Measurements from ENCODE around the gene RBP3. TPM values are rescaled to one million over a fixed set of nuclear protein-coding genes. Genes with fewer than 3 reads are reported as not detected.

RBP3 gene
- total RNA-seq, 1 experiment from 2014 or later = not detected

DNA sequence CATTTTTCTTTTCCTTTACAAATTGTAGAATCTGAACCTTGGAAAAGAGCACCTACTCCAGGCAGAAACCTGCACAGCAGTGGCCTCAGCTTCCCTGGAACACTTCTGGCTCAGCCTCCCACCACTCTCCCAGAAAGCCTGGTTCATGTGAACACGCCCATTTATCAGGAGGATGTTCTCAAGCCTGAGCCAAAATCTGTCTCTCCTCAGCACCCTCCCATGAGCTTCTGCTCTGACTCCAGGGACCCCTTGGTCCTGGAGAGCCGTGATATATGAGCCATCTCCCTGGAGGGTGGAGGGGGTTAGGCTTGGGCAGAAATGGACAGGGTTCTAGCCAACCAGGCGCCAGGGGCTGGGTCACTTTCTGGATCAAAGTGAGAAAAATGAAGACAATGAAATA is 15.8 kb upstream of the RBP3 start:
- DNase-seq (ENCODE audit: low read depth) = no peak
- in situ Hi-C loops (cut with HindIII; ENCODE audit: low pct_unique_long_range_greater_than_20kb, low sequenced_read_pairs) = no loop called here

DNA sequence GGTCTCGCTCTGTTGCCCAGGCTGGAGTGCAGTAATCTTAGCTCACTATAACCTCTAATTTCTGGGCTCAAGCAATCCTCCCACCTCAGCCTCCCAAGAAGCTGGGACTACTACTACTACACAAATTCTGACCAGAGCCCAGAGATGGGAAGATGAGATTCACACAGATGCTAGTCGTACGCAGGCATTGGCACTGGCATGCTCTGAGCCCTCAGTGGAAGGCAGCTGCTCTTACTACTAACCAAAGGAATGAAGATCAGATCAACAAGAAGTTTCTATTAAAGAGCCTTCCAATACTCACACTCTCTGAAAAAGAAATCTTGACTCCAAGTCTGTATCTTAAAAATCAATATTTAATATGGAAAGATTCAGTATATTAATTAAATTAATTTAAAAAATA is 15.2 kb upstream of the RBP3 start:
- no peak for DNase-seq (ENCODE audit: low read depth)
- in situ Hi-C loops (cut with HindIII; ENCODE audit: low pct_unique_long_range_greater_than_20kb, low sequenced_read_pairs) = no loop called here

DNA sequence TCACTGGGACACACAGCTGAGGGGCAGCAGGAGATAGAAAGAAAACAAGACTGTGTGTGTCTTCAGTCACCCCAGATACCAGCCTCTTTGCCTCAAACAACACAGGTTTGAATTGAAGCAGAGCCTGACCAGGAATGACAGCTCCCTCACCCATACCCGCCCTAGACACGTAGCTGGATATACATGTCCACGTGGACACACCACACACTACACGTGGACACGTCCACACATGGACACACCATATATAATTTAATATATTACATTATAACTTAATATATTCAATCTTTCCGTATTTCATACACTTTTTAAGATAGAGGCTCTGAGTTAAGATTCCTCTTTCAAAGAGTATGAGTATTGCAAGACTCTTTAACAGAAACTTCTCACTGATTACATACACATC is 14.6 kb upstream of the RBP3 start:
- in situ Hi-C loops (cut with HindIII; ENCODE audit: low pct_unique_long_range_greater_than_20kb, low sequenced_read_pairs) = no loop called here
- no peak for DNase-seq (ENCODE audit: low read depth)

DNA sequence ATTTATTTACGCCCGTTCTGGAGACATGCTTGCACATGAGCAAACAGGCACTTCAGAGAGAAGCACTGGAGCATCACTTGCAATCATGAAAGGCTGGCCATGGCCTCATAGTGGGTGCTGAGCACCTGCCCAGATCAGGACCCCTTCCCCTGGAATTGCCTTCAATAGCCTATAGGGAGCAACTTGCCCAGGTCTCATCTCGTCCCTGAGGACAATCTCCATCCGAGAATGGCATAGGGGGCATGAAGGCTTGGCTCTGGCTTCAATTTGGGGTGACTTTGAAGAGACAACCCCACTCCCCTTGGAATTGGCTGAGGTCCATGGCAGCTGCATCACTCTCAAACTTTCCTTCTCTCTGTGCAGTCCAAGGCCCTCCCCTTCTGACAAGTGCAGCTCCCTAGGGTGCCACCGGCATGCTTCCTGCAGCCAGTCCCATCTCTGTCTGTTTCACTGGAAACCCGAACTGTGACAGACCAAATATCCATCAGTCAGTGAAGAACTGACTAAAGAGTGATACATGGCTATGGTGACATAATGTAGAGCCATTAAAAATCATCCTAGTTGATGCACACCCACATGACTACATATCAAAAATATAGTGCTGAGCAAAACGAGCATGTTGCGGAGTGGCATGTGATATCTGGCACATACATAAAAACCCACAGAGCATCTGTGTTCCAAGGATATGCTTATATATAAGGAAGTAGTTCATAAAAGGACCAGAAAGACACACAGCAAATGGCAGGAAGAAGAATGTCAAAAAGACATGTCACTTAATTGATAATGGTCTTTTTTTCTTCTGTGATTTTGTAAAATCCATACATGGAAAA is 13.5 kb upstream of the RBP3 start:
- DNase-seq (ENCODE audit: low read depth) = no peak
- in situ Hi-C loops (cut with HindIII; ENCODE audit: low pct_unique_long_range_greater_than_20kb, low sequenced_read_pairs) = no loop called here

DNA sequence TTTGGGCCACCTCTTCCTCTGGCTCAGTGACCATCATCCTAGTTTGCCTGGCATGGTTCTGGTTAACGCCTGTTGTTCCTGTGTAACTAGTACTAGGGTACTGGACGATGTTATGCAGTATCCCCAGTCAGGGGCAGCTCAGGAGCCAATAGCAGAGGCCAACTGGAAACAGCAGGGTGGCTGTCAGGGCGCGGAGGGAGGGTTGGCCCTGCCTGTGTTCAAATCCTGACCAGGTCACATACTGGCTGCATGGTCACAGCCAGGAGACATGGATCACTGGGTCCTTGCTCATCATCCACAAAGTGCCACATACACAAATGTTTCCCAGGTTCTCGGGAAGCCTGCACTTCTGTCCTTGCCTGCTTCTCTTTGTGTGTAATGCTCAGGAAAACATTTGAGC is 12.3 kb upstream of the RBP3 start:
- DNase-seq (ENCODE audit: low read depth) = no peak
- in situ Hi-C loops (cut with HindIII; ENCODE audit: low pct_unique_long_range_greater_than_20kb, low sequenced_read_pairs) = no loop called here

DNA sequence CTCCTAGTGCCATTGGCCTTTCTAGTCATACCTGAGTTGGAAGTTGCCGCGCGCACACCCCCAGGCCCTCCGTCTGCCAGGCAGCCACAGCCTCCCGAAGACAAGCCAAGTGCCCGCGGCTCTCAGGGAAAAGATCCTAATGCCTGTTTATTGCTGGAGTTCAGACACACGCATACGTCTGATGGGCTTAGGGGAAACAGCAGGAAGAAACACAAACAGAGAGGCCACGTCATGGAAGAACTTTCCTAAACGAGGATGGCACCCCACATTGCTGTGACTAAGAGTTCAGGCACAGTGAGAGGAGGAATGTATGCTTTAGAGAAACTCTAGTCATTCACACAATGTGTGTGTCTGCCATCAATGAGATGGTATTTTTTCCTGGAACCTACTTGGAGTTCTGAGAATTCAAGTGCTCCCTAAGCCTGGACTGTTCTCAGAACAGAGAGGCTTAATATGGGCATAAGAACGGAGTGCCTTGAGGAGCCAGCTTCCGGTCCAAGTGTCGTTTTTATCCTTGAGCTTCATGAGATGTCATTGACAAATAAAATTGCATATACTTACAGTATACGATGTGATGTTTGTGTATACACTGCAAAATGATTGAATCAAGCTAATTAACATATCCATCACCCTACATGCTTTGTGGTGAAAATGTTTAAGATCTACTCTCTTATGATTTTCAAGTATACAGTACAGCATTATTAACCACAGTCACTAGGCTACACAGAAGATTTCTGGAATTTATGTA is 11.6 kb upstream of the RBP3 start:
- no peak for DNase-seq (ENCODE audit: low read depth)
- in situ Hi-C loops (cut with HindIII; ENCODE audit: low pct_unique_long_range_greater_than_20kb, low sequenced_read_pairs) = no loop called here

DNA sequence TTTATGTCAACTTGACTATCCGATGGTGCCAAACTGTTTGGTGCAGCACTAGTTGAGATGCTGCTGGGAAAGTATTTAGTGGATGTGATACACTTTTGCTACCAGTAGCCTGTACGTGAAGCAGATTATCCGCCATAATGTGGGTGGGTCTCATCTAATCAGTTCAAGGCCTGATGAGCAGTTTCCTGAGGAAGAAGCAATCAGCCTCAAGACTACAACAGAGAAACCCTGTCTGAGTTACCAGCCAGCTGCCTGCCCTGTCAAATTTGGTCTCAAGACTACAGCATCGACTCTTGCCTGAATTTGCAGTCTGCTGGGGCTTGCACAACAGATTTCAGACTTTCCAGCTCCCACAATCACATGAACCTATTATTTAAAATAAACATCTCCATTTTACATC is 10.9 kb upstream of the RBP3 start:
- in situ Hi-C loops (cut with HindIII; ENCODE audit: low pct_unique_long_range_greater_than_20kb, low sequenced_read_pairs) = no loop called here
- no peak for DNase-seq (ENCODE audit: low read depth)

DNA sequence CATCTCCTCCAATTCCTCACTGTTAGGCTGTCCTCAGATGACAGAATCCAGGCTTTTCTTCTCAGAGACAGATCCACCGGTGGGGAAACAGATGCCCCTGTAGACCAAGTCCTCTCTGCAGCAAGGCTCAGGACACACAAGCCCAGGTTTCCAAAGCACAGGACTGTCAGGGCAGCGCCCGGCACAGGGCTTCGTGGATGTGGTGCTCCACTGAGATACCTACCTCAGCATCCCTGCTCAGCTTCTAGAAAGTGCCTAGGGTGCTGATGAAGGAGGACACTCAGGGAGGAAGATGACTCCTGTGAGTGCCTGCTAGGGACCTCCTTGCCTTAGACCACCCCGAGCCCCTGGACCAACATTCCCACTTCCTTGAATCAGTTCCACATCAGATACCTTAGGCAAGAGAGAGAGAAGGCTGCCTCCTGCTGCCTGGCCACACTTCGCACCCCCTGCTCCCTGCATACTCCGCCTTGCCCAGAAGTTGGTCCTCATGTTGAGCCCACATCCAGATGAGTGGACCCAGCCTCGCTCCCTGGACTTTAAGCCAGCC is 8.9 kb upstream of the RBP3 start:
- DNase-seq (ENCODE audit: low read depth) = no peak
- in situ Hi-C loops (cut with HindIII; ENCODE audit: low pct_unique_long_range_greater_than_20kb, low sequenced_read_pairs) = no loop called here

DNA sequence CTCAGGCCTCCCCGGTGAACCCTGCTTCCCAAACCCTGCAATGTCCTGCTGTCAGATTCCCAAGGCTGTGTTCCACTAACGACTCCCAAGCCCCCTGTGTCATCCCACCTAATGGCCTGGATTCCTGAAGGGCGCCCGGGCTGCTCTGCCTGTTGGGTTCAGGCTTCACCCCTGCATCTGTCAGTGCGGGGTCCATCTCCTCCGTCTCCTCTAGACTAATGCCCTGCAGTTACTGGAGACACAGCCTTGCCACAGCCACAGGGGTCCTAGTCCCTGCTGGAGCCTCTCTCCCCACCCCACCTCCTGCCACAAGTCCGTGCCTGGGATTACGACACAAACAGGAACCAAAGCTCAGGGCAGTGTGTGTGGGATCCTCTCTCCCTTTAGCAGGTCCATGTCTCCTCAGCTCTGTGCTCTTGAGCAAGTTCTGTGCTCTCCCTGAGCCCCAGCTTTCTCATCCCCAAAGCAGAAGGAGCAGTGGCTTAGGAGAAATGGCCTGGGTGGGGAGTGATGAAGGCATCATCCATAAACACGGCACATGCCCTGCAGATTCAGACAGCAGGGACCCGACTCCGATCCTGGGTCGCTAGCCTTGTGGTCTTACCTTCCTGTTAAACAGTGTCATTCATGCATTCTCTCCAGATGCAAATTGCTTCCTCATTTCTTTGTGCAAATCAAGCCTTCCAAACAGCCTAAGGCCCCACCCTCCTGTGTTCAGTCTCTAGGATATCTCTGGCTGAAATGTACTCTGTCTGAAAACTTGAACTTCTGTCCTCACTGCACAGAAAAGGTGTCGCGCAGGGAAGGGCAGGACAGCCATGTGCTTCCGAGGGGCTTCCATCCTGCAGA is 8.2 kb upstream of the RBP3 start:
- no peak for DNase-seq (ENCODE audit: low read depth)
- in situ Hi-C loops (cut with HindIII; ENCODE audit: low pct_unique_long_range_greater_than_20kb, low sequenced_read_pairs) = no loop called here

DNA sequence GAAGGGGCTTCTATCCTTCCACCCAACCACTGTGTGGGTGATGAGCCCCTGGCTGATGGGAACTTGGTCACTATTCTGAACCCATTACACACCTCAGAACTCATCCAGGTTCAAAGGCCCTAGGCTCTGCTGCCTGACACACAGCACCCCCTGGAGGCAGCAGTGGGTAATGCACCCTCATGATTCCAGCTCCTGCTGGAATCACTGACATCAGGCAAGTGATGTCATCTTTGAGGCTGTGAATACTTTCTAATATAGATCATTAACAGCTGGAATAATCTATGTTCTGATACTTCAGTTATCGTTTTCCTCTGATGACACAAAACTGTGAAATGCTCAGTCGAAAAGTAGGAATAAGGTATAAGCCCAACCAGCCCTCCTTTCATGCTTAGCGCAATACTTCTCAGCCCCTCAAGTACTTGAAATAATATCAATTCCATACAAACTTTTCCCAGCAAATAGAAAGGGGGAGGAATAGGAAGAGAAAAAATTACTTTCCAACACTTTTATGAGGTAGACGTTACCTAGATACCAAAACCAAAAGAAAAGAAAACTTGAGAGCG is 7.5 kb upstream of the RBP3 start:
- peak; percentile 30 for DNase-seq (ENCODE audit: low read depth)
- in situ Hi-C loops (cut with HindIII; ENCODE audit: low pct_unique_long_range_greater_than_20kb, low sequenced_read_pairs) = no loop called here

DNA sequence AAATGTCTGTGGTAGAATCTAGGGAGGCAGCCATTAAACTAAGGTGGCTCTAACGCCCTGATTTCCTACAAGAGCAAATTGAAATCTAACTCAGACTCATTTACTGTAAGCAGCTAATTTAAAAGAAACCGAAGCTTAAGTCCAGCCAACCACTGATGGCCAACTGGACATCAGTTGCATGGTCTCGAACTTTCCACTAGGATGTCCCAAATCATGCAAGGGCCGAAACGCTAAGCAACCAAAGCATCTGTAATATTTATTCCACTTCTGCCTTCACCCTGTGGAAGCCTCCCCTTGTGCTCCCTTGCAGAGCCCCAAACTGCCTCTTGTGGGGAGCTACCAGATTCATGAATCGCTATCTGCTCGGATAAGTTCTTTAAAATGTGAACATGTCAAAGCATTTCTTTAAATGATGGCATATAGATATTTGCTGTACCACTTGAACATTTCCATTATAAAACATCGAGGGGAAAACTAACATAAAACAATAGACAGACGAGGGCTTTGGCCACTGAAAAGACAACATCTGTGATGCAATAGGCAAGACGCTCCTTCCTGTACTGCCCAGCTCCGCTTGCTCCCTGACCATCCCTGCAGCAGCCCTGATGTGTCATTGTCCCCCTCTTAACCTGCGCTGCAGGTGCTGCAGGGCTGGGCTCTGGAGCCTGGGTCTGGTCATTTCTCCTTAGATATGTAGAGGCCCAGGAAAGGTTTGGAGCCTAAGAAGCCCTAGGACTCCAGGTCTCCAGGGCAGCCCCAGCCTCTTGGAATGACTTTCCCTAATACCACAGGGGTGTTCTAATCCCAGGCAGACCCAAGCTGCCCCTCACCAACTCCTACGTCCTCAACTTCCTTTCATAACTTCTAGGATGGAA is 2.9 kb upstream of the RBP3 start:
- in situ Hi-C loops (cut with HindIII; ENCODE audit: low pct_unique_long_range_greater_than_20kb, low sequenced_read_pairs) = no loop called here
- no peak for DNase-seq (ENCODE audit: low read depth)

DNA sequence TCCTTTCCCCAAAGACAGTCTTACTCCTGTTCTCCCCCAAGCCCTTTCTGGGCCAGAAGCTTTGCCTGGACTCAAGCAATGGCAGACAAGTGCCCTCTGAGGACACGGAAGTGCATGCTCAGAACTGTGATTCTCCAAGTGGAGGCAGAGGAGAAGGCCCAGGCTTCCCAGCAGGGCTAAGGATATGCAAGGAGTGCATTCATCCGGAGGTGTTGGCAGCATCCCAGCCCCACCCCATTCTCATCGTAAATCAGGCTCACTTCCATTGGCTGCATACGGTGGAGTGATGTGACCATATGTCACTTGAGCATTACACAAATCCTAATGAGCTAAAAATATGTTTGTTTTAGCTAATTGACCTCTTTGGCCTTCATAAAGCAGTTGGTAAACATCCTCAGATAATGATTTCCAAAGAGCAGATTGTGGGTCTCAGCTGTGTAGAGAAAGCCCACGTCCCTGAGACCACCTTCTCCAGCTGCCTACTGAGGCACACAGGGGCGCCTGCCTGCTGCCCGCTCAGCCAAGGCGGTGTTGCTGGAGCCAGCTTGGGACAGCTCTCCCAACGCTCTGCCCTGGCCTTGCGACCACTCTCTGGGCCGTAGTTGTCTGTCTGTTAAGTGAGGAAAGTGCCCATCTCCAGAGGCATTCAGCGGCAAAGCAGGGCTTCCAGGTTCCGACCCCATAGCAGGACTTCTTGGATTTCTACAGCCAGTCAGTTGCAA is 1.4 kb upstream of the RBP3 start:
- in situ Hi-C loops (cut with HindIII; ENCODE audit: low pct_unique_long_range_greater_than_20kb, low sequenced_read_pairs) = no loop called here
- no peak for DNase-seq (ENCODE audit: low read depth)

DNA sequence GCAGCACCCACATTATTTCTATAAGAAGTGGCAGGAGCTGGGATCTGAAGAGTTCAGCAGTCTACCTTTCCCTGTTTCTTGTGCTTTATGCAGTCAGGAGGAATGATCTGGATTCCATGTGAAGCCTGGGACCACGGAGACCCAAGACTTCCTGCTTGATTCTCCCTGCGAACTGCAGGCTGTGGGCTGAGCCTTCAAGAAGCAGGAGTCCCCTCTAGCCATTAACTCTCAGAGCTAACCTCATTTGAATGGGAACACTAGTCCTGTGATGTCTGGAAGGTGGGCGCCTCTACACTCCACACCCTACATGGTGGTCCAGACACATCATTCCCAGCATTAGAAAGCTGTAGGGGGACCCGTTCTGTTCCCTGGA is 874 bp upstream of the RBP3 start:
- in situ Hi-C loops (cut with HindIII; ENCODE audit: low pct_unique_long_range_greater_than_20kb, low sequenced_read_pairs) = no loop called here
- DNase-seq (ENCODE audit: low read depth) = no peak

DNA sequence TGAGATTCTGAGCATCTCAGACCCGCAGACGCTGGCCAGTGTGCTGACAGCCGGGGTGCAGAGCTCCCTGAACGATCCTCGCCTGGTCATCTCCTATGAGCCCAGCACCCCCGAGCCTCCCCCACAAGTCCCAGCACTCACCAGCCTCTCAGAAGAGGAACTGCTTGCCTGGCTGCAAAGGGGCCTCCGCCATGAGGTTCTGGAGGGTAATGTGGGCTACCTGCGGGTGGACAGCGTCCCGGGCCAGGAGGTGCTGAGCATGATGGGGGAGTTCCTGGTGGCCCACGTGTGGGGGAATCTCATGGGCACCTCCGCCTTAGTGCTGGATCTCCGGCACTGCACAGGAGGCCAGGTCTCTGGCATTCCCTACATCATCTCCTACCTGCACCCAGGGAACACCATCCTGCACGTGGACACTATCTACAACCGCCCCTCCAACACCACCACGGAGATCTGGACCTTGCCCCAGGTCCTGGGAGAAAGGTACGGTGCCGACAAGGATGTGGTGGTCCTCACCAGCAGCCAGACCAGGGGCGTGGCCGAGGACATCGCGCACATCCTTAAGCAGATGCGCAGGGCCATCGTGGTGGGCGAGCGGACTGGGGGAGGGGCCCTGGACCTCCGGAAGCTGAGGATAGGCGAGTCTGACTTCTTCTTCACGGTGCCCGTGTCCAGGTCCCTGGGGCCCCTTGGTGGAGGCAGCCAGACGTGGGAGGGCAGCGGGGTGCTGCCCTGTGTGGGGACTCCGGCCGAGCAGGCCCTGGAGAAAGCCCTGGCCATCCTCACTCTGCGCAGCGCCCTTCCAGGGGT is 703 bp downstream of the RBP3 start:
- in situ Hi-C loops (cut with HindIII; ENCODE audit: low pct_unique_long_range_greater_than_20kb, low sequenced_read_pairs) = no loop called here

DNA sequence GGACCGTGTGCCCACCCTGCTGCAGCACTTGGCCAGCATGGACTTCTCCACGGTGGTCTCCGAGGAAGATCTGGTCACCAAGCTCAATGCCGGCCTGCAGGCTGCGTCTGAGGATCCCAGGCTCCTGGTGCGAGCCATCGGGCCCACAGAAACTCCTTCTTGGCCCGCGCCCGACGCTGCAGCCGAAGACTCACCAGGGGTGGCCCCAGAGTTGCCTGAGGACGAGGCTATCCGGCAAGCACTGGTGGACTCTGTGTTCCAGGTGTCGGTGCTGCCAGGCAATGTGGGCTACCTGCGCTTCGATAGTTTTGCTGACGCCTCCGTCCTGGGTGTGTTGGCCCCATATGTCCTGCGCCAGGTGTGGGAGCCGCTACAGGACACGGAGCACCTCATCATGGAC is 1.4 kb downstream of the RBP3 start:
- in situ Hi-C loops (cut with HindIII; ENCODE audit: low pct_unique_long_range_greater_than_20kb, low sequenced_read_pairs) = no loop called here

More for the DNA sequence above, 703 bp downstream of the RBP3 start:
- no peak for DNase-seq (ENCODE audit: low read depth)

DNA sequence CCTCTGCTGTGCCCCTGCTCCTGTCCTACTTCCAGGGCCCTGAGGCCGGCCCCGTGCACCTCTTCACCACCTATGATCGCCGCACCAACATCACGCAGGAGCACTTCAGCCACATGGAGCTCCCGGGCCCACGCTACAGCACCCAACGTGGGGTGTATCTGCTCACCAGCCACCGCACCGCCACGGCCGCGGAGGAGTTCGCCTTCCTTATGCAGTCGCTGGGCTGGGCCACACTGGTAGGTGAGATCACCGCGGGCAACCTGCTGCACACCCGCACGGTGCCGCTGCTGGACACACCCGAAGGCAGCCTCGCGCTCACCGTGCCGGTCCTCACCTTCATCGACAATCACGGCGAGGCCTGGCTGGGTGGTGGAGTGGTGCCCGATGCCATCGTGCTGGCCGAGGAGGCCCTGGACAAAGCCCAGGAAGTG is 1.8 kb downstream of the RBP3 start:
- in situ Hi-C loops (cut with HindIII; ENCODE audit: low pct_unique_long_range_greater_than_20kb, low sequenced_read_pairs) = no loop called here
- no peak for DNase-seq (ENCODE audit: low read depth)

More for the DNA sequence above, 1.4 kb downstream of the RBP3 start:
- no peak for DNase-seq (ENCODE audit: low read depth)
